HG03108 (cell line): ENCODE data around the gene ADAM8.
"Not testable (repeated sequence)": the region's sequence is repeated elsewhere in the genome, so short reads cannot be mapped to it uniquely, and the experiment has no call there.

Experiments used
- ATAC-seq: cut with Tn5 transposase; IDR thresholded peaks from one replicate; pipeline ENCODE4 v1.9.1; 2021; ENCODE audit warnings: moderate library complexity; ENCODE audit not compliant: unreplicated experiment

The ADAM8 gene

DNA sequence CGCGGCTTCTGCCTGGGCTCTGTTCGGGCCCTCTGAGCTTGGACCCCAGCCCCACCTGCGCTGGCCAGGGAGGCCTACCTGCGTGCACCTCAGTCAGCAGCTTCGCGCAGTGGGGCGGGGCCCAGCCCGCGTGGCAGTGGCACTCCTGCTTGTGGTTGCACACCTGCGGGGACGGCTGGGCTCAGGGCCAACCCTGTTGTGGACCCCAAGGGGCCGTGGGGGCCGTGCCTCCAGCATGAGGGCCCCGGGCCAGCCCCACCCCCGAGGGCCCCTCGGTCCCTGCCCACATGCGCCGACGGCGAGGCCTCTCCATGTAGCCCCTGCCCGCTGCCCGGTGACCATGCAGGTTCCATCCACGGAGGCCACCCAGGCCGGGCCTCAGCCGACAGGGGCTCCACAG lies 7.3 kb downstream of the ADAM8 start:
- no peak for ATAC-seq

DNA sequence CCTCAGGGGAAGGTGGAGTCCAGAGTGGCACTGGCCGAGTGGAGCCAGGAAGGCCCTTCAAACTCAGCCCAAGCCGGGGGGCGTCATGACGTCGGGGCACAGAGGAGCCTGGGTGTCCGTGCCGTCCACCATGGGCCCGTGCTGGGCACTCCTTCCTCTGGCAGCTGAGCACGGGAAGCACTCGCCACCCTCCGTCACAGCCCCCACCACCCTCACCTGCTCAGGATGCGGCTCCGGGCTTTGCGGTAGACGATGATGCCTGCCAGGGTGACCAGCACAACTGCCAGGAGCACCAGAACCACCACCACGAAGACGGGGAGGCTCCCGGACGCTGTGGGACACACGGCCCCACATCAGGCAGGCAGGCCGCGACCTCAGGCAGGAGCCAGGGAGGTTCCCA lies 8.1 kb downstream of the ADAM8 start:
- ATAC-seq = no peak

DNA sequence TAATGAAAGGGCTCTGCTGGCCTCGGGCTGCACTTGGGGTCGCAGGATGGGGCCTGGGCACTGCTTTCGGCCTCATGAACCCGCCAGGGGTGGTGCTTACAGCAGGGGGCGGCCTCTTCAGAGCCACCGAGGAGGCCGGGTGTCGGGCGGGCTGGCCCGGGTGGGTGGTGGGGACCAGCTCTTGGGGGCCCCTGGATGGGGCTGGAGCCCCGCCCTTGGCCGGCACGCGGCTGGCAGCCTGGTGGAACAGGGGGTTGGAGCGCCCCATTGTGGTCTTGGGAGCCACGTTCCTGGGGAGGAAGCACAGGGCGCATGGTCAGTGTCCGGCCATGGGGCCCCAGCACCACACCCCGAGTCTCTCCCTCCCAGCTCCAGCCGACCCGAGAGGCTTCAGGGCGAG lies 8.8 kb downstream of the ADAM8 start:
- no peak for ATAC-seq

DNA sequence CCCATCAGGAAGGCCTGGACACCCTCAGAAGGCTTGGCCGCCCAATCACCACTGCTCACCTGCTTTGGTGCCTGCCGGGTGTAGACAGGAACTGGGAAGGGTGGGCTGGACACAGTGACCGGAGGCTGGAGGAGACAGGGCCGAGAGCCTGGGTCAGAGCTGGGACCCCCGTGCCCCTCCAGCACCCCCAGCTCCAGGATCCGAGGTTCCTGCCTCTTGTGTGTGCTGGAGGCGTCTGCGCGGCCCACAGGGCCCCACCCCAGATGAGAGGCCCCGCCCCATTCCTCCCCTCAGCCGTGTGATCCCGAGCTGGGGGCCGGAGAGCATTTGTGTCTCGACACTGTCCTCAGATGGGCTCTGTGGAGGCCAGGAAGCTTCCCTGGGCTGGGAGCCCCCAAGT lies 9.4 kb downstream of the ADAM8 start:
- no peak for ATAC-seq

DNA sequence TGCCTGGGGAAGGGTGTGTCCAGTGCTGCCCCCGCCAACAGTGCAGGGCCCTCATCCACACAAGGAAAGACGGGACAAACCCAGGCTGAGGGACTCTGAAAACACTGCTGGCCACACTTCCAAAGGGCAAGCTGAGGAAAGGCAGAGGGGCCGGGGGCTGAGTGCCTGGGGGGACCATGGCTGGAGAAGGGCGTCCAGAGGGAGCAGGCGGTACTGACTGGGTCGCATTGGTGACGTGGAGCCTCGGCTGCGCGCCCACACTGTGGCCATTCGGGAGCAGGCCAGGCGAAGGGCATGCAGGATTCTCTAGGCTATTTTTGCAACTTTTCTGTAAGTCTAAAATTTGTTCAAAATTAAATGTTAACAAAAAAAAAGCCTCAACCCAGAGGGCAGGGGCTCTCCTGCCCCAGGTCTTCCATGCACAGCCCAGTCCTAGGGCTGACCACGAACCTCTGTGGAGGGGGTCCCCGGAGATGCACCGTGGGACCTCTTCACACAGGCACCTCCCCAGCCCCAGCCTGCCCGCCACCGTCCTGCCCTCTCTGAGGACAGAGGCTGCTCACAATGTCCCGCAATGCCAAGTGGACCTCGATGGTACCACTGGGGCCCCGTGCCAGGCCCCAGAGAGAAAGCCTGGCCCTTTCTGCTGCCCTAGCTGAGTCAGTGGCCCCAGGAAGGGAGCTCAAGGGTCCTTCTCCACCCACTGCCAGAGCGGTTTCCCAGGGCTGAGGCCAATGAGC lies 10.4 kb downstream of the ADAM8 start:
- no peak for ATAC-seq

DNA sequence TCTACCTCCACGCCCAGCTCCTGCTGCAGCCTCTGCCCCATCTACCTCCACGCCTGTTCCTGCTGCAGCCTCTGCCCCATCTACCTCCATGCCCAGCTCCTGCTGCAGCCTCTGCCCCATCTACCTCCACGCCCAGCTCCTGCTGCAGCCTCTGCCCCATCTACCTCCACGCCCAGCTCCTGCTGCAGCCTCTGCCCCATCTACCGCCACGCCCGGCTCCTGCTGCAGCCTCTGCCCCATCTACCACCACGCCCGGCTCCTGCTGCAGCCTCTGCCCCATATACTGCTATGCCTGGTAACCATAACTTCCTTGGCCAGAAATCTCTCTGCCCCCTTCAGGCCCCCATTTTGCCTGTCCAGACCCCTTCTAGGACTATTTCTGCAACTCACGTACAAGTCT lies 11.6 kb downstream of the ADAM8 start:
- not testable (repeated sequence) for ATAC-seq

DNA sequence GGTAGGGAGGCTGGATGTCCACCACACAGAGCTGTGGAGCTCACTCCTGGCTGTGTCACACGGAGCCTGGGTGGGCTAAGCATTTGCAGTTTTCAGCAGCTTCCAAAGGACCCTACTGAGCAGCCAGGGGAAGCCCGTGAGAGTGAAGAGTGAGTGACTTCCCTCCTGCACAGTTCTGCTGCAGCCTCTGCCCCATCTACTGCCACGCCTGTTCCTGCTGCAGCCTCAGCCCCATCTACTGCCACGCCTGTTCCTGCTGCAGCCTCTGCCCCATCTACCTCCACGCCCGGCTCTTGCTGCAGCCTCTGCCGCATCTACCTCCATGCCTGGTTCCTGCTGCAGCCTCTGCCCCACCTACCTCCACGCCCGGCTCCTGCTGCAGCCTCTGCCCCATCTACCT lies 12.2 kb downstream of the ADAM8 start:
- ATAC-seq = no peak

DNA sequence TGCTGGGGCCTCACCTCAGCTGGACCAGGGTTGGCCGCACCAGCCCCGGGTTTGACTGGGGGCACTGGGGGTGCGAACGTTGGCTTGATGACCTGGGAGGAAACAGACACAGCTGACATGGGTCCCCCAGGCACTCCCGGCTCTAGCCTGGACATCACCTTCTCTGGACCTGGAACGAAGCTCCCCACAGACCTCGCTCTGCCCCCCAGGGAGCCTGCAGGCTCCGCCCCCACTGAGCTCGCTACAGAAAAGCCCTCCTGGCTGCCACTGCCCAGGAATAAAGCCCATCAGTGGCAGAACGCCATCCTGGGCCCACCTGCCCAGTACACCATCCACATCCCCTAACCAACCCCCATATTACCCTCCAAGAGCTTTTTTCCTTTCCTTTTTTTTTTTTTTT lies 13.0 kb downstream of the ADAM8 start:
- ATAC-seq = no peak

DNA sequence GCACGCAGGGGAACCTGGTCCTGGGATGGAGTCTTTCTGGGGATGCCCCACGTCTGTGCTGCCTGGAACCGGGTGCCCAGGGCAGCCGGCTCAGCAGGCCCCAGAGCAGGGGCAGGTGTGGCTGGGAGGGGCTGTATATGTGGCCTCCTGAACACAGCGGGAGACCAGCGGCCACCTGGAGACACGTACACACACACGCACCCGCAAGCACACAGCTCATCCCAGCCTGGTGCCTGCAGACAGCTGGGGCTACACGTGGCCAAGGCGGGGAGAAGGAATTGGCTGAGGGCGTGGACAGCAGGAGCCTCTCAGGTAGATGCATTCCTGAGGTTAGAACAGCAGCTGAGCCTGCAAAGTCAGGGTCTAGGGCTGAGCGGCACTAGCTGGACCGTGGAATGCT lies 14.0 kb downstream of the ADAM8 start:
- ATAC-seq = no peak

DNA sequence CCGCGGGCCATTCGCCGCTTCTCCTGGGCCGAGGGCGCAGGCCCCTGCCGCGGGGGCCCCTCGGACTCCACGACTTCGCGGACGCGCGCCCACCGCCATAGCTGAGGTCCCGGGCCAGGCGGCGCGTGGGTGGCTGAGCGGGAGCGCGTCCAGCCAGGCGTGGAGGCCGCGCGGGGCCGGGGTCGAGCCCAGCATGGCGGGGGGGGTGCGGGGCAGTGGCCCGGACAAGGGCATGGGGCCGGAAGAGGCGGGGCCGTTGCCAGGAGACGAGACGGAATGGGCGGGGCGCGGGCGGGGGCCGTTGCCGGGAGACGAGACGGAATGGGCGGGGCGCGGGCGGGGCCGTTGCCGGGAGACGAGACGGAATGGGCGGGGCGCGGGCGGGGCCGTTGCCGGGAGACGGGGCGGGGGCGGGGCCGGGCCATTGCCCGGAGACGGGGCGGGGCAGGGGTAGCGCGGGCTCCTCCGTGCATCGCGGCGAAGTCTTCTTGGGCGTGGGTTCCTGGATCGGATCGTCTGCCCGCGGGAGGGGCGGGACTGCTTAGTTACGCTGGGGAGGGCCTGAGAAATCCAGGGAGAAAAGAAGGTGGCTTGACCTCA lies 14.8 kb downstream of the ADAM8 start:
- ATAC-seq = peak; percentile 51

DNA sequence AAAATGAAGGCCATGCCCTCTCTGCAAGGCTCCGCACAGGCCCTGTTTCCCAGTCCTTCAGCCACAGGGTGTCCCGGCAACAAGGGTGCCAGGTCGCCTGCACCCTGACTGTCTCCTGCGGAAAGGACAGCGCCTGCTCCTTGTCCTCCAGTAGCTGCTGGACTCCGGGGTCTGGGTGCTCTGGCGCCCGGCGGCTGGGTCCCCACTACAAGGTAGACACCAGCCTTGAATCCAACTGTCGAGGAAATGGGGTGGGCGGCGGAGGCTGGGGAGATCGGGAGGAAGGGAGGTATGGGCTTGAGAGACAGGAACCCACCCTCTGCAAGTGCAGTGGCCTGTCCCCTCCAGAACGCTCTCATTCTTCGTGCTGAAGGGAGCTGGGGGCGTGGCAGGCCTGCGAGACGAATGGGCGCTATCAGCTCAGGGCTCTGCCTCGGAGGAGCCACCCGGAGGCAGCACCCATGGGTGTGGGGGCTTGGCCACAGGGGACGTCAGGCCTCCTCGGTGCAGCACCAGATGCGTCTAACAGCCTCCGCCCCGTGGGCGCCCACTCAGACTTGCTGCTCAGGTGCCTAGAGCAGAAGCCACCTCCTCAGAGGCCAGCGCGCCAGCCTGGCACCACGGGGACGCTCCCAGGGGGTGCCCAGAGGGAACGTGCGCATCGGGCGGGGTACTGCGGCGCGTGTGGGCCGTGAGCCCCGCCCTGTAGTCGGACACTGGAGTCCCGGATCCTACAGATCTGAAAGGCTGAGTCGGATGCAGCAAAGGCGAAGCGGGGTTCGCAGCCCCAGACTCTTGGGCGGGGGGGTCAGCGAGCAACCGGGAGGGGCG lies 15.6 kb downstream of the ADAM8 start:
- peak; percentile 32 for ATAC-seq

DNA sequence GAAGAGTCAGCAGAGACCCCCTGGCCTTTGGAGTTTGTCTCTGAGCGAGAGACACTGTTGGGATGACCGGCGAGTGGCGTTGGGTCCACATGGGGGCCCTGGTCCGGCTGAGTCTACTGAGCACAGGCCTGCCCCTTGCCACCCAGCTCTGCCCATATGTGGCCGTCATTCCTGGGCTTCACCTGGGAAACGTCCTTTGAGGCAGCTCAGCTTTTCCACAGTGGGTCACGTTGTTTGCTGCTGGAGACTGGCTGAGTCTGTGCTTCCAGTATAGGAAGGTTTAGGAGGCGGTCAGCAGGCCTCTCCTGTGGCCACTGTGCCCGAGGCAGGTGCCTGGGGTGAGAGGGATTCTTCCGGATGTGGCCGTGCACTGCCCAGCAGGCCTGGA lies 17.1 kb downstream of the ADAM8 start:
- ATAC-seq = no peak

DNA sequence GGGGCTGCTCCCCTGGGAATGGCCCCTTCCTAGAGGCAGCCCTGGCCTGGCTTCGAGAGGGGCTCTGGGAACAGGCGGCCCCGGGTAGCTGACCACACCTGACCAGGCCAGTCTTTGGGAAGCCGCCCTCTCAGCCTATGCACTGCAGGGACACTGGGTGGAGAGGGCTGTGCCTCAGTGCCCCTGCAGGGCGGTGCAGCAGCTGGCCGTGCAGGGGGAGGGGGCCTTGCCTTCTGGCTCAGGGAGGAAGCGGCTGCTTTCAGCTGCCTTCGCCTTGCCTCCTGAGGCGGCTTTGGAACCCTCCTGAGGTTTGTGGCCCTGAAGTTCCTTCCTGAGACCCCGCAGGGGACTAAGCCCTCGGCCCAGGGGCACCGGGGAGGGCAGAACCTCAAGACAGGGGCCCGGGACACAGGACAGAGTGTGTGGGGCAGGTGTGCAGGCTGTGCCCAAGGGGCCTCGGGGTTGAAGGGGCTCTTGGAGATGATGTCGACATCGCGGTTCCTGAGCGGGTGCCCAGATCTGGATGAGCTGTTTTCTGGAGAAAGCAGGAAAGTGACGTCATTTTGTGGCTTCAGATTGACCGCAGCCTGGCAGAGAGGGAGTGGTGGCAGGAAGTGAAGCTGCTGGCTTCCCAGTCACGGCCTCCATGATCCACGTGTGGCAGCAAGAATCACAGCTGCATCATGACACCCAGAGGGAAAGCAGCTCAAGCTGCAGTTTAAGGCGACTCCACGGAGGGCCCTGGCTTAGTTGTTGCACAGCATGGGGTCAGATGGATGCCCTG lies 17.7 kb downstream of the ADAM8 start:
- ATAC-seq = no peak

DNA sequence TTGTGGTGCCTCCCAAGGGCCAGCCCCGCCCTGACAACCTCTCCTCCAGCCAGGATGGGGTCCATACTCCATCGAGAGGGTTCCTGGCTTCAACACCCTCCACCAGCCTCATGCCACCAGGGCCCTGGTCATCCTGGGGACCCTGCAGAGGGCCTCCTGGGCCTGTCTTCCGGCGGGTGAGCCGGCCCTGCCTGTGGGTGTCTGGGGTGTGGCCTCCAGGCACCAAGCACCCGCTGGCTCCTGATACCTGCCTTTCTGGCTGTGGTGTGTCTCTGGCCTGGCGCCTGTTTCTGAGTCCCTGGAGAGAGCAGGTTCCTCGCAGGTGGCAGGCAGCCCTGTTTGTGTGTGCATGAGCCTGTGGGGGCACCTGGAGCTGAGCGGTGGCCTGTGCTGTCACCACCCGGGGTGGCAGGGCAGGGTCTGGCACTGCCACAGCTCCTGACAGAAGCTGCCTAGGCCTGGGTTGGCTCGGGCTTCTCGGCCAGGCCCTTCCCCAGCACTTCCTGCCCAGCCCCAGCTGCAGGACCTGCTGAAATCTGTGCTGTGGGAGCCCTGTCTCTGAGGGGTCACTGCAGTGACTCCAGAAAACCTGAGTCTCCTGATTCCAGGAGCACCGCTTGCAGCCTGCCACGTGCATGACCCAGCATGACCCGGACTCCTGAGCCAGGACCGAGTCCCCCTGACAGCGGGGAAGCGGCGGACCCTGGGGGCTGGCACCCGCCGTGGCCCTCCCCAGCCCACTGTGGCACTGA lies 18.4 kb downstream of the ADAM8 start:
- no peak for ATAC-seq

DNA sequence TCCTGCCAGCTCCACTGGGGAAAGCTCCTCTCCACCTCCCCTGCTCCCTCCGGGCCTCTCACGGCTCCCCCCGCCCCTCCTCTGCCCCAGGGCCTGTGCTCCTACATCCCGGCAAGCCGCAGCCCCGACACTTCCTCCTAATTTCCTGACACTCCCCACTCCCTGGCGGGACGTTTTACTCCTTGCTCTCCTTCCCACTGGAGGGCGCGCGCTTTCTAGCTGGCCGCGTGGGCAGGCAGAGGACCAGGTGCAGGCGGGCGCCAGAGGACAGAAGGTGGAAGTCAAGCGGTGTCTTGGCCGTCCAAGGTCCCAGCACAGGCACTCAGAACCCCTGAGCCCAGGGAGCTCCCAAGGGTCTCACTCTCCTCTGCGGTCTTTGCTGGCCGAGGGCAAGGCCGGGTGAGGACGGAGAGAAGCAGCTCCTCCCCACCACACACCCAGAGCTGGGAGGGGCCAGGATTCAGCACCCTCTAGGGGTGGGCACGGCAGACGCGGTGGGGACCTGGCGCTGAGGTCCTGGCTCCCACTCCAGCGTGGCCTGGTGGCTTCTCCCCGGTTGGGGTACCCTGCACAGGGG lies 19.1 kb downstream of the ADAM8 start:
- ATAC-seq = no peak

DNA sequence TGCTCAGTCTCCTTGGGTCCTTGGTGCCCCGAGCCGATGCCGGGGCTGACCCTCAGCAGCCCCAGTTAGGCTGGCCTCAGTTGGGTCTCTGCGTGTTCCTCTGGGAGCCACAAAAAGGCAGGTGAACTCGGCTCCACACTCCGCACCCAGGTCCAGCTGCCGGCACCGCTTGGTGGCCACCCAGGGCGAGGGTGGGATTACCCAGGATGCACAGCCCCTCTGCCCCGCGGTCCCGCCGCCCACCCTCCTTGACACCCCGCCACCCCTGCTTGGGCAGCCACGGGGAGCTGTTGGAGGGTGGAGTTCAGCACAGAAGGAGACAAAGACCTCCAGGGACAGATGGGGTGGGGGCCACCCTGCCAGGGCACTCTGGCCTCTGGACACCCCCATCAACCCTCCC lies 21.3 kb downstream of the ADAM8 start:
- ATAC-seq = no peak

DNA sequence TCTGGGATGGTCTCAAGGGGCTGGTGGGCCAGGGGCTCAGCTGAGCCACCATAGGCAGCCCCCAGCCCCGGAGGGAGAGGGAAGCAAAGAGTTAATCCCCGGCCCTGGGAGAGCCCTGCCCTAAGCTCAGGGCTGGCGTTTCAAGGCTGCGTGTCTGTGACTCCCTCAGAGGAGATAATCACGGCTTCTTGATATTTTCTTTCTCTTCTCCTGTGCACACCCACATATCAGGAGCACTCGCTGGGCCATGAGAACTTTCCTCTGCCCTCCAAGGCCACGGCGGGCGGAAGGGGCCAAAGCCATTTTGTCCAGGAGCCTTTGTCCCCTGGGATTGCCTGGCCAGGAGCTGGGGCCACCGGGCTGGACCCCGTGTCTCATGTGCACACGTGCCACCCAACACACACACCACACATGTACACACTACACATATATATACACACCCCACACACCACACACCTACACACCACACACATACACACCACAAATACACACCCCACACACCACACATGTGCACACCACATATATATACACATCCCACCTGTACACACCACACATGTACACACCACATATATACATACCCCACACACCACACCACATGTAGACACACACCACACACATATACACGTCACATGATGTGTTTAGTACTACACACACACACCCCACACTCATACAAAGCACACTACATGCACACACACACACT lies 22.1 kb downstream of the ADAM8 start:
- ATAC-seq = no peak

DNA sequence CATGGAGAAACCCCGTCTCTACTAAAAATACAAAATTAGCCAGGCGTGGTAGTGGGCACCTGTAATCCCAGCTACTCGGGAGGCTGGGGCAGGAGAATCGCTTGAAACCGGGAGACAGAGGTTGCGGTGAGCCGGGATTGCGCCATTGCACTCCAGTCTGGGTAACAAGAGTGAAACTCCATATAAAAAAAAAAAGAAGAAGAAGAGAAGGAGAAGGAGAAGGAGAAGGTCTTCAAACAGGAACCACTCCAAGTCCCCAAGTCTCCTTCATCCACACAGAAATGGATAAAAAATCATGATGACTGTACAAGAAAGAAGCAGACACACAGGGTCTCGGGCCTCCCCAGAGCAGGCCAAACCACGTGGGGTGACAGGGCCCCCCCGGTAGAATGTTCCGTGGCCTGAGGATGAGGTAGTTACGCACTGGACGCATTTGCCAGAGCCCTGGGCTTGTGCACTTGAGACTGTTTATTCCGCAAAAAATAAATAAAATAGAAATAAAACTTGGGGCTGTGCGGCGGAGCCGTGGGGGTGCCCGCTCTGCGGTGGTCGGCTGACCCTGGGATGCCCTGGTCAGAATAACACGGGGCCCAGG lies 23.2 kb downstream of the ADAM8 start:
- ATAC-seq = no peak

DNA sequence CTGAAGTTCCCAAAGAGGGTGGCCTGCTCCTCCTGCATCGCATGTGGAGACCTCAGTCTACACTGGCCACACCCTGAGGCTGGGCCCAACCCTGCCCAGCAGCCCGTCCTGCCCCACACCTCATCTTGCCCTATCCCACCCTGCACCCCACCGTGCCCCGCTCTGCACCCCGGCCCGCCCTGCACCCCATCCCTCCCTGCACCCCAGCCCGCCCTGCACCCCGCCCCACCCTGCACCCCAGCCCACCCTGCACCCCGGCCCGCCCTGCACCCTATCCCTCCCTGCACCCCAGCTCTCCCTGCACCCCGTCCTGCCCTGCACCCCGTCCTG lies 24.5 kb downstream of the ADAM8 start:
- ATAC-seq = no peak
